Naive thymus-derived CD8-positive, alpha-beta T cell (primary cell): ENCODE measurements around the gene MAP3K20. TPM values are rescaled to one million over a fixed set of nuclear protein-coding genes. Genes with fewer than 3 reads are reported as not detected.

Experiments used
- ATAC-seq, 2 donors: fragments of 150-1000 bp; cut with Tn5 transposase in 1 of 2; sonication (Bioruptor Pico), chemical (Tn5 transposase) in 1 of 2; 1 replicate in 1 of 2; 2 replicates in 1 of 2; pipeline ENCODE4 v1.10.0; 2021; ENCODE audit warnings: mild to moderate bottlenecking in 2 of 2, moderate library complexity in 2 of 2
- POLR2A ChIA-PET: fragments of 350-600 bp; sonication (Branson Sonifier 250); formaldehyde crosslinking; loops from one replicate; lab custom pipeline; 2021; ENCODE audit warnings: antibody characterized with exemption; lab: Charles Lee
- DNase-seq, 10 donors: peaks; one replicate each; pipeline versions ENCODE4 v3.0.0 to v3.0.0-alpha.2; 2020 to 2022
- H3K27ac Mint-ChIP-seq, 10 donors: one replicate each; pipeline ENCODE4 v1.8.0; 2020 to 2022; ENCODE audit warnings: mild to moderate bottlenecking in 10 of 10, mixed read lengths in 10 of 10, moderate library complexity in 4 of 10, inconsistent platforms in 1 of 10
- H3K27me3 Mint-ChIP-seq, 5 donors: one replicate each; pipeline ENCODE4 v1.8.0; 2021 to 2022; ENCODE audit warnings: mixed read lengths in 5 of 5
- H3K36me3 Mint-ChIP-seq, 3 donors: one replicate each; pipeline ENCODE4 v1.8.0; 2020 to 2022; ENCODE audit warnings: mixed read lengths in 3 of 3, mild to moderate bottlenecking in 2 of 3, inconsistent platforms in 1 of 3
- H3K4me1 Mint-ChIP-seq, 4 donors: one replicate each; pipeline ENCODE4 v1.8.0; 2021 to 2022; ENCODE audit warnings: mixed read lengths in 4 of 4
- H3K4me3 Mint-ChIP-seq, 10 donors: one replicate each; pipeline ENCODE4 v1.8.0; 2020 to 2022; ENCODE audit warnings: mild to moderate bottlenecking in 10 of 10, mixed read lengths in 10 of 10, moderate library complexity in 6 of 10, inconsistent platforms in 1 of 10
- H3K9me3 Mint-ChIP-seq, 9 donors: one replicate each; pipeline ENCODE4 v1.8.0; 2020 to 2022; ENCODE audit warnings: mixed read lengths in 9 of 9, mild to moderate bottlenecking in 3 of 9, inconsistent platforms in 1 of 9, moderate library complexity in 1 of 9
- polyA plus RNA-seq, 3 donors: library from polyadenylated mRNA; unstranded; fragments of 300-500 nt; fragmentation: Illumina TruSeq; gene quantifications; one replicate each; pipeline ENCODE4 v1.2.3, GENCODE V29; 2021
- total RNA-seq, 8 experiments: library from RNA in 2 of 8; stranded (reverse) in 2 of 8; gene quantifications; one replicate each; pipeline ENCODE4 v1.2.3 and lab custom pipeline; 2021 to 2026

The MAP3K20 gene
- total and polyA plus RNA-seq, 5 experiments from 2014 or later = 0.42 to 2.6 (median 0.76) TPM; not detected in 1

DNA sequence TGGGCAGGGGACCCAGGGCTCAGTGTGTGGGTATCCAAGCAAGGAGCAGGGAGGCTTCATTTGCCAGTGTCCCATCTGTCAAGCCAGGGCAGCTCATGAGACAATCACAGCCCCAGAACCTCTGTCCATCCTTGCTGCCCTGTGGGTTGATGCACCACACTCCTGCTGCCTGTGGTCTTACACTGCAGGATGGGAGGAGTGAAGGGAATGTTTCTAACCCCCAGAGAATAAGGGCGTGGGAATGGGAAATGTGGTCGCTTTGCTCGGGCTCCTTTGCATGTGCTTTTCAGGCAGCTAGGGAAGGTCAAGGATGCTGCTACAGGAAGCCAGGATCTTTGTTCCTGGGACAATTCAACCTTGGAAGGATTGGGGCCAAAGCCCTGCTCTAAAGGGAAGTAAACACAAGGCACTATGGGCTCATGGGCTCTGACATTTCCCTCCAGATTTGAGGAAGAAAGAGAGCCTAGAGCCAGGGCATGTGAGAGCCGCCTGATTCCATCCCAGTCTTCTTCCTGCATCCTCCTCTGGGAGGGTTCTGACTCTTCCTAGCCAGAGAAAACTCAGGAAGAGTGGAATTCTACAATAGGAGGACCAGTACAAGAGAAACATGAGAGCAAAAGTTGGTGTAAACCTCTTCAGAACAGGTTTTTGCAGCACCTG lies 18.8 kb upstream of the MAP3K20 start:
- Mint-ChIP-seq H3K4me1 (peaks cover 0 to 12% (median 0%) of the 10 kb centered on the region in 4 donors), H3K9me3 (no peaks in the 10 kb centered on the region), H3K27ac (no peak overlapping the region), H3K36me3 (no peaks in the 10 kb centered on the region), H3K27me3 (peaks cover 0 to 18% (median 10%) of the 10 kb centered on the region in 5 donors), H3K4me3 (no peak overlapping the region)
- DNase-seq = no peak
- POLR2A ChIA-PET = no interaction called here
- no peak for ATAC-seq

DNA sequence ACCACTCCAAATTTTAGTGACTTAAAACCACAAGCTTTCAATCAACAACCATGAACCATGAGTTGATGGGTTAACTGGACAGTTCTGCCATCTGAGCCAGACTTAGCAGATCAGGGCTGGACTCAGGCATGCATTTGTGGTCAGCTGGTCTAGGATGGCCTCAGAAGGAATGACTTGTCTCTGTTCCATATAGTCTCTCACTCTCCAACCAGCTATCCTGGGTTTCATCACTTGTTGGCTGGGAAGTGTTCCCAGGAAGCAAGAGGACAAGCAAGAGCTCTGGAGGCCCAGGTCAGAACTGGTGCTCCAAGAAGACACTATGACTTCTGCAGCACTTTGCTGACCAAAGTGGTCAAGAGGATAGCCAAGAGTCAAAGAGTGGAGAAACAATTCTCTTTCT lies 17.5 kb upstream of the MAP3K20 start:
- POLR2A ChIA-PET = no interaction called here
- peaks cover 3 to 18% (median 10%) of the 10 kb centered on the region in 5 donors for H3K27me3 Mint-ChIP-seq
- H3K27ac Mint-ChIP-seq = no peak overlapping the region
- DNase-seq (no peak), ATAC-seq (no peak)
- H3K4me1 Mint-ChIP-seq = peaks cover 0 to 12% (median 0%) of the 10 kb centered on the region in 4 donors
- H3K4me3 Mint-ChIP-seq = no peak overlapping the region
- H3K9me3 Mint-ChIP-seq = no peaks in the 10 kb centered on the region
- H3K36me3 Mint-ChIP-seq = no peaks in the 10 kb centered on the region

DNA sequence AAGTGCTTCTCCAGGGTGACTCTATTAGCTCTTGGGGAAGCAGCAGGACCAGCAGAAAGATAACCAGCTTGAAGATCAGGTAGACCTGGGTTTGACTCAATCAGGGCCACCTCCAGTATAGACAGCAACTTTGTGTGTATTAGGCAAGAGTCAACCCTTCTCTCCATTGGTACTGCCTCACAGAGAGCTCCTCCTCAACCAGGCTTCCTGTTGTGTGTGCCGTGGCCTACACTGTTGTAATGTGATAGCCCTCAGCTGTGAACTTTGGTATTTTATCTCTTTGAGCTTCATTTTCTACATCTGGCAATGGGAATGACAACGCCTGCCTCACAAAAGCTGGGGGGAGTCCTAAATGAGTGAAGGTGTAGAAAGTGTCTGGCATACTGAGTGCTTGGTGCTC lies 17.0 kb upstream of the MAP3K20 start:
- DNase-seq (no peak), ATAC-seq (no peak)
- POLR2A ChIA-PET = no interaction called here

DNA sequence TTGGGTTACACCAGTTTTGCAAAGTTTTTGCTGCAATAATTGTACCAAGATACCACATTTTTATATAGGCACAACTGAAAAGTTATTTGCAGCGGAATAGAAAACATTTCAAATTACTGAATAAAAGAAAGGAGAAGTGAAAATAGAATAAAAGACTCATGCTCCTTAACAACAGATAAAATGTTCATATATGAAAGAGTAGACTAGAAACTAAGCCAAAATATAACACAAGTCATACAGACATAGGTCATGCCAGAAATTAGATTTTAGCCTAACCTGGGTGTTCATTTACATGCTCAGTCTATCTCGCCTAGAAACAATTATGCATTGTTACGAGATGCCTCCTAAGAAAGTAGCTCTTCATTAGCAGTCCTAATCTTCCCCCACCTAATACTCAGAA lies 16.4 kb upstream of the MAP3K20 start:
- Mint-ChIP-seq H3K27ac (no peak overlapping the region), H3K9me3 (no peaks in the 10 kb centered on the region), H3K36me3 (no peaks in the 10 kb centered on the region), H3K4me3 (no peak overlapping the region), H3K4me1 (peaks cover 0 to 12% (median 0%) of the 10 kb centered on the region in 4 donors), H3K27me3 (peaks cover 7 to 18% (median 10%) of the 10 kb centered on the region in 5 donors)
- DNase-seq (no peak), ATAC-seq (no peak)
- POLR2A ChIA-PET = no interaction called here

More for the DNA sequence above, 17.0 kb upstream of the MAP3K20 start:
- H3K9me3 Mint-ChIP-seq = no peaks in the 10 kb centered on the region
- no peak overlapping the region for H3K4me3 Mint-ChIP-seq
- H3K4me1 Mint-ChIP-seq = peaks cover 0 to 12% (median 0%) of the 10 kb centered on the region in 4 donors
- peaks cover 3 to 18% (median 10%) of the 10 kb centered on the region in 5 donors for H3K27me3 Mint-ChIP-seq
- peak overlapping the region in 1 of 10 donors; percentile 18 for H3K27ac Mint-ChIP-seq
- H3K36me3 Mint-ChIP-seq = no peaks in the 10 kb centered on the region

DNA sequence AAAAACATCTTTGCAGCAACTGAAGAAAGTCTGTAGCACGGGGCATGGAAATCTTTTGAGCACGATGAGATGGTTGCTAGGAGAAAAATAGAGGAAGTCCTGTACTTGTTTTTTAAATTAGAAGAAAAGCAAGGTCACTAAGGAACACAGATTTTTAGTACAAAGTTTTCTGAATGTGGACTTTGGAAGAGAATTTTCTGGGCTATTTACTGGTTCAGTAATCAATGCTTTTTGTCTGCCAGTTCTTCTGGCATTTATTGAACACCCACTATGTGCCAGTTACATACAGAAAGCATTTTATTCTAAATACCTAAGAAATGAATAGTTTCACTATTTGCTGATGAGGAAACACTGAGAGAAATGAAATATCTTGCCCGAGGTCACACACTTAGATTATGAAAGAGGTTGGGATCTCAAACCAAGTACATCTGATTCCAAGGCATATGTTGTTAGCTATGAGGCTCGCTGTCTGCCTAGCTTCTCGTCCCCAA lies 15.6 kb upstream of the MAP3K20 start:
- peaks cover 0 to 12% (median 0%) of the 10 kb centered on the region in 4 donors for H3K4me1 Mint-ChIP-seq
- no peak overlapping the region for H3K27ac Mint-ChIP-seq
- POLR2A ChIA-PET = no interaction called here
- H3K9me3 Mint-ChIP-seq = no peaks in the 10 kb centered on the region
- DNase-seq (no peak), ATAC-seq (no peak)
- peak overlapping the region in 1 of 10 donors; percentile 21 for H3K4me3 Mint-ChIP-seq
- H3K27me3 Mint-ChIP-seq = peaks cover 7 to 18% (median 10%) of the 10 kb centered on the region in 5 donors
- no peaks in the 10 kb centered on the region for H3K36me3 Mint-ChIP-seq

DNA sequence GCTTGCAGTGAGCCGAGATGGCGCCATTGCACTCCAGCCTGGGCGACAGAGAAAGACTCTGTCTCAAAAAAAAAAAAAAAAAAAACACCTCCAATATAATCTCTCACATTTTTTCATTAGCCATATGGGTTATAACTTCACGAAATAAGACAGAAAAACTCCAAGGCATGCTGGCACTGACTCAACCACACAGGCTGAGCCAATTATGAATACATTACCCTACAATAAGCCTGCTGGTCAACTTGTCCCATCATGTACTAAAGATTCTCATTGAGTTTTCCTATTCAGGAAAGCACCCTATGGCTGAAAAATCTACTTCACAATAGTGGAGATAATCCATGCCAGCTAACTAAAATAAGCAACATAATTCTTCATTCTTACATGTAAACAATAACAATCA lies 12.8 kb upstream of the MAP3K20 start:
- Mint-ChIP-seq H3K27ac (no peak overlapping the region), H3K36me3 (no peaks in the 10 kb centered on the region)

DNA sequence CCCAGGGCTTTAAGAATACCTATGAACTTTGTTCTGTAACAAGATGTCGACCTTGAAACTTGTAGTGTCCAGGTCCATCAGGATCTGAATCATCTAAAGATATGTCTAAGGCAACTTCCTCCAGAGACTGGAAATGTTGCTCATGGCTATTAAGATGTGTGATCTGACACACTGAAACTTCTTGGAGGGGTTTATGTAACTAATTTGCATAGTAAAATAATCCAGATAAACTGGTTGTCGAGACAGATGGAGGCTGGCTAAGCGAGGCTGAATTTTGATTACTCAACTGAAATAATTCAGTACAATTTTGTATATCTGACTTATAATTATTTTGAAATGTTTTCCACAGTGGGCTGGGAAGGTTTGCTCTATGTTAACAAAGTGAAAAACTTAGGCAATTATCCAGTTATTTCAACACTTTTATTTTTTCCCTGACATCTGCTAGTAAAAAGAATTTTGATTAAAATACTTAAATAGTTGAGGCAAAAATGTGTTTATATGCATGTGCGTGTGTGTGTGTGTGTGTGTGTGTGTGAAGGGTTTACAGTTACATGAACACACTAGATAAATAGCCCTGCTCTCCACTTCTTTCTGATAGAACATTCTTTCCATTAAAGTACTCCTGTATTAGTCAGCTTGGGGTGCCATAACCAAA lies 11.4 kb upstream of the MAP3K20 start:
- POLR2A ChIA-PET = no interaction called here
- Mint-ChIP-seq H3K4me3 (no peak overlapping the region), H3K4me1 (peaks cover 0 to 10% (median 0%) of the 10 kb centered on the region in 4 donors), H3K36me3 (no peaks in the 10 kb centered on the region), H3K27me3 (peaks cover 8 to 15% (median 11%) of the 10 kb centered on the region in 5 donors), H3K27ac (no peak overlapping the region), H3K9me3 (no peaks in the 10 kb centered on the region)
- ATAC-seq (no peak), DNase-seq (no peak)

More for the DNA sequence above, 12.8 kb upstream of the MAP3K20 start:
- POLR2A ChIA-PET = no interaction called here
- ATAC-seq (no peak), DNase-seq (no peak)
- Mint-ChIP-seq H3K4me1 (peaks cover 0 to 12% (median 0%) of the 10 kb centered on the region in 4 donors), H3K27me3 (peaks cover 11 to 15% (median 13%) of the 10 kb centered on the region in 5 donors), H3K4me3 (no peak overlapping the region), H3K9me3 (no peaks in the 10 kb centered on the region)

DNA sequence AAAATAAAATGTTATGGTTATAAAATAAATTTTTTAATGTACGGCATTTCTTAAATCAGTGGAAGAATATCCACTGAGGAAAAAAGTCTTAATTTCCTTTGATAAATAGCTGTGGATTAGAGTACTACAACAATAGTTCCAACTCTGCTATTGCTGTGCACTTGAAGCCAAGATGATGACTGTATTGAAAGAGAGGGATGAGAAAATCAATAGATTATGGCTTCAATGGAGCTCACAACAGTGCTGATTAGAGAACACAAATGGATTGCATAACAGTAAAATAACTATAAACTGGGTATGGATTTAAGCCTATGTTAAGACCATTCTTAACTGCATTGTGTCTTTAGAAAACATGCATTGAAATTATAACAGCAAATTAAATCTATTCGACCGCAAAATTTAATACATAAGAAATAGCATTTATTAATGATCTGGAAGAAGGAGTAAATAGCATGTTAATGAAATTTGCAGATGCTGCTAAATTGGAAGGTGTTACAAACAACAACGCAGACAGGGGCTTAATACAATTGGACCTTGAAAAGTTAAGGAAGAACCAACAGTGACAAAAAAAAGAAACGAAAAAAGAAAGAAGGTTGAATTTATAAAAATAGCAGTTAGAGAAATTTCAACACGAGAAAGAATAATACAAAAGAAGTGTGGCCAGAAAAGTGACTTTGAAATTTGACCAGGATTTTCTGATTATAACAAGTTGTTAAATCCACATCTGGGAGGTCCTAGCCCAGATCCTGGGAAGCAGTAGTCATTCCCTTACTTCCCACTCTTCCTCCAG lies 8.6 kb upstream of the MAP3K20 start:
- DNase-seq (no peak), ATAC-seq (no peak)
- Mint-ChIP-seq H3K4me3 (no peak overlapping the region), H3K27me3 (peaks cover 13 to 24% (median 21%) of the 10 kb centered on the region in 5 donors), H3K27ac (no peak overlapping the region), H3K9me3 (no peaks in the 10 kb centered on the region), H3K4me1 (no peaks in the 10 kb centered on the region), H3K36me3 (no peaks in the 10 kb centered on the region)
- POLR2A ChIA-PET = interaction anchor here (0.6 kb wide), 1 partner anchor 510 kb away, joined by 3 read pairs; no protein-coding TSS in a partner anchor

DNA sequence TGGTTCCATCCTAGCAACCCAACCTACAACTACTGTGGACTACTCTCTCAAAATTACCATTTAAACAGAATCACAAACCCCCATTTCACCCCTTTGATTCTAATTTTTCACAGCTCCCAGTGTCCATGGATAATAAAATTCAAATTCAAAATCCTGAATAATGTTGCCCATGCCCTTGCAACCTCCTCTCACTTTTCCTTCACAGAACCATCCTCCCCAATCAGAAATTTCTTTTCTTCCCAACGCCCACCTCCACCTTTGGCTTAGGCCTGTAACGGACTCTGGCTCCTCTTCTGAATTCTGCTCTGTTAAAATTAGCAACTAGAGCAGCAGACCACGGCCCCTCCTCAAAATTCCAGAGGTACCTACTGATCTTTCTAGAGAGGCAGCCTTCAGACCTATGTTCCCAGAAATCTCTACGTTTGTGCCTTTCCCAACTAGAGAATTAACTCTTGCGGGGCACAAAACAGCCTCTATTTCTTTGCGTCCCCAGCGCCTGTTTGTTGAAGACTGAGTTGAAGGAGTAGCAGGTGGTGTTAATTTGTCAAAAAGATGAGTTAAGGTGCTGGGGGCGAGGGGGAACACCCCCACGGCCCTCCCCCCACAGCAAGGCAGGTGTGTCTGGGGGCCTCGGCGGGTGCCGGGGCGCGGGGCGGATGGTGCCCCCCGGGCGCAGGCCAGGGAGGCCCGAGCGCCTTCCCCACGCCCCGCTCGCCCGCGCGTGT lies 428 bp upstream of the MAP3K20 start:
- Mint-ChIP-seq H3K36me3 (peaks cover 0 to 2% (median 0%) of the 10 kb centered on the region in 3 donors), H3K27ac (peak overlapping the region in 1 of 10 donors; percentile 5), H3K9me3 (peaks cover 0 to 2% (median 0%) of the 10 kb centered on the region in 9 donors), H3K4me3 (peak overlapping the region; percentile 59 to 81 (median 72)), H3K27me3 (peaks cover 18 to 44% (median 32%) of the 10 kb centered on the region in 5 donors), H3K4me1 (peaks cover 0 to 9% (median 4%) of the 10 kb centered on the region in 4 donors)
- ATAC-seq (no peak), DNase-seq (no peak)
- POLR2A ChIA-PET = no interaction called here

DNA sequence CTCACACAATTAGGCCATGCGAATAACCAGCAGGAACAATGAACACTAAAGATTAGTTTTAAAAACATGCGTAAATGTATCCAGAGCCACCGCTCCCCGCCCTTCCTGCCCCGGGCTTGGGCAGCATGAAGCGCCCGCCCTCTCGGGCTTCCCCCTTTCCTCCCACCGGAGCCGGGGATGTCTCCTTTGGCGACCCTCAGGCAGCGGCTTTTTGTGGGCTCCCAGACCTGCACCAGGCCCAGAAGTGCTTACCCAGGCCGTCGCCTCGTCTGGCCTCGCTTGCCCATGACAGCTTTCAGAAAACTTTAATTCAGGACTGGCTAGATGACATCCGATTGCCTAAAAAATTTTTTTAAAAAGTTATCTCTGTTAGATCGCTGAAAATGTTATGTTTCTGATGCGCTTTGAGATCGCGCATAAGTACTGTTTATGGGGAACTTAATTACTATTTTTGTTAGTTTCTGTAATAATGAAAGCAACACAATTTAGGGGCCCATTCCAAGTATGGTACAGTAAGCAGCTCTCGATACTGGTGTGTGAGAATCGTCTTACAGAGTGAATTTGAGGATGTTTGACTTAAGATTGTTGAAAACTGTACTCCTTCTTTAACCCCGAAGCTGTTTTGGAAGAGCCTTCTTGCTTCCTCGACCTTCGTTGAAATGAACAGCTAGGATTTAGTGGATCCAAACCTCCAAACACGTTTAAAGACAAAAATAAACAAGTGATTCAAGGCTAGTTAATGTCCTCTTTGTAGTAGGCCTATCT lies 1.1 kb downstream of the MAP3K20 start:
- H3K27me3 Mint-ChIP-seq = peaks cover 23 to 44% (median 28%) of the 10 kb centered on the region in 5 donors
- H3K36me3 Mint-ChIP-seq = peaks cover 0 to 4% (median 2%) of the 10 kb centered on the region in 3 donors
- peaks cover 0 to 2% (median 0%) of the 10 kb centered on the region in 9 donors for H3K9me3 Mint-ChIP-seq
- peak overlapping the region; percentile 49 to 87 (median 76) for H3K4me3 Mint-ChIP-seq
- H3K27ac Mint-ChIP-seq = peak overlapping the region in 1 of 10 donors; percentile 65
- ATAC-seq = peak; percentile 28 to 31
- POLR2A ChIA-PET = no interaction called here
- peaks cover 0 to 9% (median 4%) of the 10 kb centered on the region in 4 donors for H3K4me1 Mint-ChIP-seq
- peak in 3 of 10 donors; percentile 0 to 6 (median 4) for DNase-seq

DNA sequence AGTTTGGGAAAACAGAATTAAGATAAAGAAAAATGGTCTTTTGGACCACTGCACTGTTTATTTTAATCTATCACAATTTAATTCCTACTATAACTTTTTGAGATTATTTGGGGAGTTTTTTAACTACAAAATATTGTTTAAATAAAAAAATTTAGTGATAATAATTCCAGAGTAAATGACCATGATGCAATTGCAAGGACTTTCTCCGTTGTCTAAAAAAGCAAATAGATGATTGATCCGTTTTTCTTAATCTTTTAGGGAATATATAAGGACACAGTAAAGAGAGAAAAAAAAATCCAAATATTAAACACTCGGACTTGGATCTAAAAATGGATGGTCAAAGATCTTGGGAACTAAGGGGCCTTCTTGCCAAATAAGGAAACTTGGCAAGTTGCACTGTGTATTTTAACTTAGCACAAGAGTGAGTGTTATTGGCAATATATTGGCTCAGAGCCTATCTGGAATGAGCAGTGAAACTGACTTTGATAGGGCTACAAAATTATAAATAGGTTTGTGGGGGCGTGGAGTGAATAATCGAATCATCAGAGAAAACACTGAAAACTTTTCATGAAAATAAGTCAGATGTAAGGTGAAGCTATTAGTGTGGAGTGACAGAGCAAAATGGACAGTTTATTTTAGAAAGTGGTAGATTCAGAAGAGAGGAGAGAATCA lies 2.0 kb downstream of the MAP3K20 start:
- H3K4me3 Mint-ChIP-seq = peak overlapping the region in 6 of 10 donors; percentile 66 to 87 (median 78)
- ATAC-seq (no peak), DNase-seq (no peak)
- peak overlapping the region in 1 of 10 donors; percentile 77 for H3K27ac Mint-ChIP-seq
- POLR2A ChIA-PET = no interaction called here
- H3K36me3 Mint-ChIP-seq = peaks cover 0 to 4% (median 2%) of the 10 kb centered on the region in 3 donors
- peaks cover 0 to 2% (median 0%) of the 10 kb centered on the region in 9 donors for H3K9me3 Mint-ChIP-seq
- H3K27me3 Mint-ChIP-seq = peaks cover 19 to 35% (median 23%) of the 10 kb centered on the region in 5 donors
- peaks cover 0 to 9% (median 4%) of the 10 kb centered on the region in 4 donors for H3K4me1 Mint-ChIP-seq
